Immature natural killer cell (primary cell): ENCODE data around the gene GLI3. TPM values are rescaled to one million over a fixed set of nuclear protein-coding genes. Genes with fewer than 3 reads are reported as not detected.

Source experiments
- DNase-seq, 3 donors: peaks; one replicate each; pipeline ENCODE4 v3.0.0; 2022; ENCODE audit warnings: mixed read lengths in 1 of 3
- H3K27ac Mint-ChIP-seq, 6 donors: one replicate each; pipeline ENCODE4 v1.8.0; 2020; ENCODE audit warnings: mixed read lengths in 6 of 6, mild to moderate bottlenecking in 5 of 6, inconsistent platforms in 4 of 6, moderate library complexity in 3 of 6
- H3K27me3 Mint-ChIP-seq, 3 donors: one replicate each; pipeline ENCODE4 v1.8.0; 2020 to 2021; ENCODE audit warnings: low read depth in 3 of 3, mild to moderate bottlenecking in 3 of 3, mixed read lengths in 3 of 3, moderate library complexity in 3 of 3, inconsistent platforms in 1 of 3
- H3K36me3 Mint-ChIP-seq, 3 donors: one replicate each; pipeline ENCODE4 v1.8.0; 2020; ENCODE audit warnings: mixed read lengths in 3 of 3, inconsistent platforms in 2 of 3, mild to moderate bottlenecking in 2 of 3
- H3K4me1 Mint-ChIP-seq, 2 donors: one replicate each; pipeline ENCODE4 v1.8.0; 2020; ENCODE audit warnings: inconsistent platforms in 2 of 2, mild to moderate bottlenecking in 2 of 2, mixed read lengths in 2 of 2, moderate library complexity in 1 of 2
- H3K4me3 Mint-ChIP-seq, 5 donors: one replicate each; pipeline ENCODE4 v1.8.0; 2020; ENCODE audit warnings: mild to moderate bottlenecking in 5 of 5, mixed read lengths in 5 of 5, inconsistent platforms in 3 of 5, moderate library complexity in 3 of 5
- H3K9me3 Mint-ChIP-seq, 6 donors: one replicate each; pipeline ENCODE4 v1.8.0; 2020; ENCODE audit warnings: mild to moderate bottlenecking in 6 of 6, mixed read lengths in 6 of 6, inconsistent platforms in 4 of 6, moderate library complexity in 3 of 6
- polyA plus RNA-seq, 3 donors: library from polyadenylated mRNA; unstranded; fragments of 300-500 nt; fragmentation: Illumina TruSeq; gene quantifications; one replicate each; pipeline ENCODE4 v1.2.3, GENCODE V29; 2021

Gene GLI3
- polyA plus RNA-seq, 3 donors from 2014 or later: 0.63 to 1.6 TPM; not detected in 1

- H3K27ac Mint-ChIP-seq: no peak overlapping the region
- no peak for DNase-seq
- peaks cover 0 to 2% (median 0%) of the 10 kb centered on the region in 6 donors for H3K9me3 Mint-ChIP-seq
- H3K4me1 Mint-ChIP-seq: peaks cover 0 to 17% of the 10 kb centered on the region in 2 donors
- peaks cover 2 to 3% (median 2%) of the 10 kb centered on the region in 3 donors for H3K27me3 Mint-ChIP-seq
- no peaks in the 10 kb centered on the region for H3K36me3 Mint-ChIP-seq
- H3K4me3 Mint-ChIP-seq: no peak overlapping the region
Observed at GRCh38 chr7:42155584-42156290, 81.3 kb downstream of the GLI3 start.

DNA sequence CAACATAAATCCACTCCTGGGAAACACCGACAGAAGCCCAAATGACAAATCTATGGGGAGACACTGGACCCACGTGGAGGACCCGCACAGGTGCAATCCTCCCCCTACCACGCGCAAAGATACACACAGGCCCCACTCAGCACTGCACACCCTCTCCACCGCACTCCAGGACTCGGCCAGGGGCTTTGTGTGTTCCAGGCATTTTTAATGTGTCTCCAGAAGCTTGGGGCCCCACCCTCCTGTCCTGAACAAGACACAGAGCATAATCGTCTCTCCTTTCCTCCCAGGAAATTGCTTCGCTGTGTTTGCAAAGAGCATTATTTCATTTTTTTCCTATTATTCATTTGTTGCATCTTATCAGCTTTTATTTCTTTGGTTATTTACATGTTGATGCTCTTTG, 82.8 kb downstream of the GLI3 start:
- Mint-ChIP-seq H3K4me3 (no peak overlapping the region), H3K4me1 (peaks cover 0 to 16% of the 10 kb centered on the region in 2 donors), H3K27ac (no peak overlapping the region), H3K27me3 (peaks cover 2 to 5% (median 2%) of the 10 kb centered on the region in 3 donors), H3K9me3 (peaks cover 0 to 2% (median 0%) of the 10 kb centered on the region in 6 donors), H3K36me3 (no peaks in the 10 kb centered on the region)
- no peak for DNase-seq

GRCh38 chr7:42152329-42153205, 84.4 kb downstream of the GLI3 start:
- DNase-seq: no peak
- Mint-ChIP-seq H3K27ac (no peak overlapping the region), H3K9me3 (peaks cover 0 to 2% (median 0%) of the 10 kb centered on the region in 6 donors), H3K4me1 (peaks cover 0 to 2% of the 10 kb centered on the region in 2 donors), H3K36me3 (no peaks in the 10 kb centered on the region), H3K27me3 (peaks cover 2 to 5% (median 2%) of the 10 kb centered on the region in 3 donors), H3K4me3 (no peak overlapping the region)

- Mint-ChIP-seq H3K36me3 (no peaks in the 10 kb centered on the region), H3K4me1 (no peaks in the 10 kb centered on the region), H3K27ac (no peak overlapping the region), H3K9me3 (peaks cover 0 to 2% (median 0%) of the 10 kb centered on the region in 6 donors), H3K4me3 (no peak overlapping the region), H3K27me3 (peaks cover 2 to 5% (median 4%) of the 10 kb centered on the region in 3 donors)
- no peak for DNase-seq
Observed at GRCh38 chr7:42151309-42151708, 85.7 kb downstream of the GLI3 start.

- no peak overlapping the region for H3K27ac Mint-ChIP-seq
- no peaks in the 10 kb centered on the region for H3K4me1 Mint-ChIP-seq
- peaks cover 0 to 2% (median 0%) of the 10 kb centered on the region in 3 donors for H3K36me3 Mint-ChIP-seq
- peaks cover 2 to 11% (median 5%) of the 10 kb centered on the region in 3 donors for H3K27me3 Mint-ChIP-seq
- no peak for DNase-seq
- no peak overlapping the region for H3K4me3 Mint-ChIP-seq
- H3K9me3 Mint-ChIP-seq: no peaks in the 10 kb centered on the region
Observed at GRCh38 chr7:42145539-42145938, 91.5 kb downstream of the GLI3 start.

DNA sequence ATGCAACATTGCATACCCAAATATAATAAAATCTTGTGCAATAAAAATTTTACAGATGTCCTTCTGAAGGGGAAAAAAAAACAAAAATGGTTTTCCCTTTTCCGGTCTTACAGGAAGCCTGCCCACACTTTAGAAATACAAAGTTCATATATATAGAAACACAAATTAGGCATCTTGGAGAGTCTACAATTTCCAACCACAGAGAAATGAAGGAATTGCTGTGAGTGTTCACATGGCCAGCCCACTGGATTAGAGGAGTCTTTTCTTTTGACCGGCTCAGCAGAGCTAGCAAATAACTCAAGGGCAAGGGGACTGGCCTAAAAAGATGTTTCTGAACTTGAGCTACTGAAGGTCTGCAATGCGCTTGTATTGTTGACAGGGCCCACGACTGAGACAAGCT, 92.4 kb downstream of the GLI3 start:
- Mint-ChIP-seq H3K27ac (peak overlapping the region in 1 of 6 donors; percentile 16), H3K4me1 (no peaks in the 10 kb centered on the region), H3K36me3 (peaks cover 0 to 4% (median 0%) of the 10 kb centered on the region in 3 donors), H3K27me3 (peaks cover 2 to 11% (median 5%) of the 10 kb centered on the region in 3 donors), H3K4me3 (no peak overlapping the region), H3K9me3 (no peaks in the 10 kb centered on the region)
- no peak for DNase-seq

- no peaks in the 10 kb centered on the region for H3K4me1 Mint-ChIP-seq
- peaks cover 2 to 11% (median 3%) of the 10 kb centered on the region in 3 donors for H3K27me3 Mint-ChIP-seq
Observed at GRCh38 chr7:42143711-42144600, 93.1 kb downstream of the GLI3 start.

GRCh38 chr7:42142089-42142488, 94.9 kb downstream of the GLI3 start:
- Mint-ChIP-seq H3K4me3 (no peak overlapping the region), H3K4me1 (peaks cover 0 to 3% of the 10 kb centered on the region in 2 donors), H3K27me3 (peaks cover 3 to 11% (median 5%) of the 10 kb centered on the region in 3 donors), H3K36me3 (peaks cover 0 to 4% (median 0%) of the 10 kb centered on the region in 3 donors), H3K9me3 (no peaks in the 10 kb centered on the region), H3K27ac (no peak overlapping the region)
- no peak for DNase-seq

More at GRCh38 chr7:42143711-42144600, 93.1 kb downstream of the GLI3 start:
- Mint-ChIP-seq H3K27ac (peak overlapping the region in 1 of 6 donors; percentile 16), H3K36me3 (peaks cover 0 to 4% (median 0%) of the 10 kb centered on the region in 3 donors), H3K4me3 (no peak overlapping the region), H3K9me3 (no peaks in the 10 kb centered on the region)
- no peak for DNase-seq

GRCh38 chr7:42139751-42140150, 97.3 kb downstream of the GLI3 start:
- DNase-seq: no peak
- Mint-ChIP-seq H3K27me3 (peaks cover 3 to 10% (median 5%) of the 10 kb centered on the region in 3 donors), H3K27ac (peak overlapping the region in 1 of 6 donors; percentile 73), H3K4me3 (no peak overlapping the region), H3K4me1 (peaks cover 0 to 13% of the 10 kb centered on the region in 2 donors), H3K36me3 (peaks cover 0 to 4% (median 0%) of the 10 kb centered on the region in 3 donors), H3K9me3 (no peaks in the 10 kb centered on the region)

GRCh38 chr7:42138691-42139090, 98.3 kb downstream of the GLI3 start:
- H3K4me1 Mint-ChIP-seq: peaks cover 0 to 13% of the 10 kb centered on the region in 2 donors

GRCh38 chr7:42137941-42138340, 99.1 kb downstream of the GLI3 start:
- Mint-ChIP-seq H3K4me3 (no peak overlapping the region), H3K9me3 (no peaks in the 10 kb centered on the region), H3K36me3 (peaks cover 0 to 4% (median 0%) of the 10 kb centered on the region in 3 donors), H3K4me1 (peaks cover 0 to 13% of the 10 kb centered on the region in 2 donors), H3K27me3 (peaks cover 0 to 5% (median 3%) of the 10 kb centered on the region in 3 donors), H3K27ac (no peak overlapping the region)
- no peak for DNase-seq

More at GRCh38 chr7:42138691-42139090, 98.3 kb downstream of the GLI3 start:
- no peaks in the 10 kb centered on the region for H3K9me3 Mint-ChIP-seq
- H3K27me3 Mint-ChIP-seq: peaks cover 2 to 5% (median 3%) of the 10 kb centered on the region in 3 donors
- no peak for DNase-seq
- peaks cover 0 to 4% (median 0%) of the 10 kb centered on the region in 3 donors for H3K36me3 Mint-ChIP-seq
- no peak overlapping the region for H3K27ac Mint-ChIP-seq
- no peak overlapping the region for H3K4me3 Mint-ChIP-seq

DNA sequence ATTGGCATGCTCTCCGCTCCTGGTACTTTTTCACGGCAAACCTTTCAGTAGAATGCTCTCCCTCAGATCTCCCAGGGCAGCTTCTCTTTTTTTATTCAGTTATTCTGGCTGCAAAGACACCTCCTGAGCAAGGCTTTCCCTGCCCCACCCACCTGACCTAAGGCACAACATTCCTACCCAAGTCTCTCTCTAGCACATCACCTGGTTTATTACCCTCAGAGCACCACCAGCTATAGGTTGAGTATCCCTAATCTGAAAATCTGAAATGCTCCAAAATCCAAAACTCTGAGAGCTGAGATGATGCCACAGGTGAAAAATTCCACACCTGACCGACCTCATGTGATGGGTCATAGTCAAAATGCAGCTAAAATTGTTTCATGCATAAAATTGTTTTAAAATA, 99.6 kb downstream of the GLI3 start:
- peaks cover 0 to 13% of the 10 kb centered on the region in 2 donors for H3K4me1 Mint-ChIP-seq
- peaks cover 0 to 4% (median 0%) of the 10 kb centered on the region in 3 donors for H3K36me3 Mint-ChIP-seq
- H3K4me3 Mint-ChIP-seq: no peak overlapping the region
- no peaks in the 10 kb centered on the region for H3K9me3 Mint-ChIP-seq
- no peak overlapping the region for H3K27ac Mint-ChIP-seq
- no peak for DNase-seq
- peaks cover 0 to 5% (median 3%) of the 10 kb centered on the region in 3 donors for H3K27me3 Mint-ChIP-seq

GRCh38 chr7:42135728-42136127, 101.3 kb downstream of the GLI3 start:
- no peak overlapping the region for H3K4me3 Mint-ChIP-seq
- peaks cover 1 to 4% (median 2%) of the 10 kb centered on the region in 3 donors for H3K27me3 Mint-ChIP-seq
- no peak for DNase-seq
- H3K36me3 Mint-ChIP-seq: peaks cover 0 to 4% (median 0%) of the 10 kb centered on the region in 3 donors
- H3K27ac Mint-ChIP-seq: no peak overlapping the region
- H3K4me1 Mint-ChIP-seq: peaks cover 0 to 13% of the 10 kb centered on the region in 2 donors
- H3K9me3 Mint-ChIP-seq: no peaks in the 10 kb centered on the region
